Chondrocyte (in vitro differentiated cells): ENCODE measurements around the gene NECTIN3. TPM values are rescaled to one million over a fixed set of nuclear protein-coding genes. Genes with fewer than 3 reads are reported as not detected.

Experiments
- DNase-seq: peaks from one replicate; pipeline ENCODE4 v3.0.0; 2021; ENCODE audit warnings: mixed read lengths, low spot score
- H3K27ac Mint-ChIP-seq: one replicate; pipeline ENCODE4 v1.8.0; 2021; ENCODE audit warnings: mild to moderate bottlenecking, moderate library complexity, mixed read lengths; ENCODE audit not compliant: unreplicated experiment
- H3K27me3 Mint-ChIP-seq: 2 replicates; pipeline ENCODE4 v1.8.0; 2021; ENCODE audit warnings: low read depth, mixed read lengths
- H3K36me3 Mint-ChIP-seq: 2 replicates; pipeline ENCODE4 v1.8.0; 2021; ENCODE audit warnings: low read depth, mixed read lengths
- H3K4me1 Mint-ChIP-seq: 2 replicates; pipeline ENCODE4 v1.8.0; 2021; ENCODE audit warnings: low read depth, mild to moderate bottlenecking, mixed read lengths
- H3K4me3 Mint-ChIP-seq: one replicate; pipeline ENCODE4 v1.8.0; 2021; ENCODE audit warnings: mild to moderate bottlenecking, moderate library complexity, mixed read lengths; ENCODE audit not compliant: unreplicated experiment
- H3K9me3 Mint-ChIP-seq: 2 replicates; pipeline ENCODE4 v1.8.0; 2021; ENCODE audit warnings: low read depth, mixed read lengths
- total RNA-seq: library from RNA; stranded (reverse); gene quantifications from 3 replicates; pipeline ENCODE4 v1.2.1, GENCODE V29; 2021
- TF ChIP-seq, protein P1 (sequence below): fragments of 200-600 bp; sonication (generic); IDR thresholded peaks from 2 replicates; pipeline ENCODE4 v1.5.0; 2021; ENCODE audit warnings: antibody characterized with exemption, mild to moderate bottlenecking, moderate library complexity

NECTIN3 gene
- total RNA-seq, 1 donor from 2014 or later, result 32.0 TPM

DNA sequence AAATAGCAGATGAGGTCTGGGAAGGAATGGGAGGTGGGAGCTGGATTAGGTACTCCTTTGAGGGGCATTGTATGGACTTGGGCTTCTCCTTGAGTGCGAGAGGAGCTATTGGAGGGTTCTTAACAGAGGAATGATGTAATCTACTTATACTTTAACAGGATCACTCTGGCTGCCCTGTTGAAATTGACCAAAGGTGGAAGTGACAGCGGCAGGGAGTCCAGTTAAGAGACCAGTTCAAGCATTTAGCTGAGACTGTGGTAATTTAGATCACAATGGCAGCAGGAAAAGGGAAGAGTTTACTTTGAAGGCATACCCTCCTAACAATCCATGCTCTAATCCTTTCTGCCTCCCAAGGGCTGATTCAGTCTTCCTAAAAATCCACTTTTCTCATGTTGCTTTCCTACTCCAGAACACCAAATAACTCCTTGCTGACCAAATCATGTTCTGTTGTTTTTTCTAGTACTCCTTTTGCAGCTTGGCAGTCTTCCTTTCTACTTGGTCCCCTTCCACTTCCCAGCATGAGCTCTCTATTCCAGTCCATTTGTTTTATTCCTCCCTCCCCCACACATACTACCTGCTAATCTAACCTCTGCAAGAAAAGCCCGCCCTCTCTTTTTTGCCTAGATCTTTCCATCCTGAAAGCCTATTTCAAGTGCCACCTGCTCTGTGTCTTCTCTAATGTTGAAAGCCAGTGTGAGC is 139.4 kb downstream of the NECTIN3 start:
- no peaks in the 10 kb centered on the region for H3K36me3 Mint-ChIP-seq
- TF ChIP-seq, protein P1, sequence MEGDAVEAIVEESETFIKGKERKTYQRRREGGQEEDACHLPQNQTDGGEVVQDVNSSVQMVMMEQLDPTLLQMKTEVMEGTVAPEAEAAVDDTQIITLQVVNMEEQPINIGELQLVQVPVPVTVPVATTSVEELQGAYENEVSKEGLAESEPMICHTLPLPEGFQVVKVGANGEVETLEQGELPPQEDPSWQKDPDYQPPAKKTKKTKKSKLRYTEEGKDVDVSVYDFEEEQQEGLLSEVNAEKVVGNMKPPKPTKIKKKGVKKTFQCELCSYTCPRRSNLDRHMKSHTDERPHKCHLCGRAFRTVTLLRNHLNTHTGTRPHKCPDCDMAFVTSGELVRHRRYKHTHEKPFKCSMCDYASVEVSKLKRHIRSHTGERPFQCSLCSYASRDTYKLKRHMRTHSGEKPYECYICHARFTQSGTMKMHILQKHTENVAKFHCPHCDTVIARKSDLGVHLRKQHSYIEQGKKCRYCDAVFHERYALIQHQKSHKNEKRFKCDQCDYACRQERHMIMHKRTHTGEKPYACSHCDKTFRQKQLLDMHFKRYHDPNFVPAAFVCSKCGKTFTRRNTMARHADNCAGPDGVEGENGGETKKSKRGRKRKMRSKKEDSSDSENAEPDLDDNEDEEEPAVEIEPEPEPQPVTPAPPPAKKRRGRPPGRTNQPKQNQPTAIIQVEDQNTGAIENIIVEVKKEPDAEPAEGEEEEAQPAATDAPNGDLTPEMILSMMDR, result no peak

DNA sequence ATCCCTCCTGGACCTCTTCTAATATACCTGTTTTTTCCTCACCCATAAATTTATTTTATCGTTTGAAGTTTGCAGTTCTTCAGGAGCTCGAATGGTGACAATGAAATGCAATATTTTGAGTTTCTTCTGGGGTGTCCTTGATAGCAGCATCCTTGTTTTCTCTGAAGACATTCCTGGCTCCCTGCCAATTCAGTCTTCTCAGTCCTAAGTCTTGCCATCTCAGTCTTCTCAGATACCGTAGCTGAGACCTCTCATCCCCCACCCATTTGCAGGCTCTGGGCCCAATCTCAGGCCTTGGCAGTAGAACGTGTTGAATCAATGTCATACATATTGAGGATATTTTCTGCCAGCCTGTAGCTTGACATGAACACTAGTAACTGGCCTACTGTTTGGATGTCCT is 140.9 kb downstream of the NECTIN3 start:
- Mint-ChIP-seq H3K4me3 (no peak overlapping the region), H3K27me3 (no peaks in the 10 kb centered on the region), H3K4me1 (no peaks in the 10 kb centered on the region), H3K9me3 (no peaks in the 10 kb centered on the region), H3K27ac (no peak overlapping the region), H3K36me3 (no peaks in the 10 kb centered on the region)
- TF ChIP-seq, protein P1, result no peak
- no peak for DNase-seq

More for the DNA sequence above, 139.4 kb downstream of the NECTIN3 start:
- Mint-ChIP-seq H3K9me3 (no peaks in the 10 kb centered on the region), H3K4me1 (no peaks in the 10 kb centered on the region), H3K27me3 (no peaks in the 10 kb centered on the region), H3K4me3 (no peak overlapping the region), H3K27ac (no peak overlapping the region)
- no peak for DNase-seq

DNA sequence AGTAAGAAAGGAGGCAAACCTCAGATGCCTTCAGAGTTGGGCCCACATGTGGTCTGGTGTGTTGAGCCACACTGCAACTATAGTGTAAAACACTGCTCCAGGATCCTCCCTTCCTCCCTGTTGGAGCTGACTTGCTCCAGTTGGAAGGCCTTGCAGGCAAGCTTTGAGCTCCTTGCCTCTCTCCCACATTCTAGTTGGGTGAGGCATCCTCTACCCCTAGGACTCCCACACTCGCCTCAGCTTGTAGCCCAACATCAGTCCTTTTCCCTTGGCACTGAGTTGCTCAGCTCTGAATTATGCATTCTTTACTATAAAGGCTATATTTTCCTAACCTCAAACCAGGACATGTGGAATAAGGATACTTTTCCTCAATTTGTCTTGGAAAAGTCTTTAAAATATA is 143.9 kb downstream of the NECTIN3 start:
- TF ChIP-seq, protein P1, result no peak
- H3K9me3 Mint-ChIP-seq, result no peaks in the 10 kb centered on the region
- no peak overlapping the region for H3K27ac Mint-ChIP-seq
- no peak for DNase-seq
- H3K36me3 Mint-ChIP-seq, result no peaks in the 10 kb centered on the region
- no peaks in the 10 kb centered on the region for H3K27me3 Mint-ChIP-seq
- H3K4me3 Mint-ChIP-seq, result no peak overlapping the region
- H3K4me1 Mint-ChIP-seq, result no peaks in the 10 kb centered on the region

DNA sequence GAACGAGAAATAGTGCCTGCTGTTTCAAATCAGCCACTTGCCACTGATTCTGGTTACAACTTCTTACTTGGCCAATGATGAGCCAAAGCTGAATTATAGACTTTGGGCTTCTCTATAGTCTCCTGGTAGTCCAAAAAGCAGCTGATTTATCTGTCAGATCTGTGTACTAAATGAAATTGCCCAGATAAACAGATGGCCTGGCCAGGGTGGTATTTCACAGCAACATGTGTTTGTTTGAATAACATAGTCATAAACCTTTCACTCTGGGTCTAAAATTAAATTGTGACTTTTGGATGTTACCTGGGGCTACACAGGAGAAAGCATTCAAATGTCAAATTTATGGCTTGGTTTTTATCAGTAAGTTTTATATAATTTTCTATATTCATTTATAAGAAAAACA is 147.0 kb downstream of the NECTIN3 start:
- DNase-seq, result no peak
- Mint-ChIP-seq H3K9me3 (no peaks in the 10 kb centered on the region), H3K4me3 (no peak overlapping the region), H3K27ac (no peak overlapping the region), H3K36me3 (no peaks in the 10 kb centered on the region), H3K4me1 (no peaks in the 10 kb centered on the region), H3K27me3 (no peaks in the 10 kb centered on the region)
- TF ChIP-seq, protein P1, result no peak

DNA sequence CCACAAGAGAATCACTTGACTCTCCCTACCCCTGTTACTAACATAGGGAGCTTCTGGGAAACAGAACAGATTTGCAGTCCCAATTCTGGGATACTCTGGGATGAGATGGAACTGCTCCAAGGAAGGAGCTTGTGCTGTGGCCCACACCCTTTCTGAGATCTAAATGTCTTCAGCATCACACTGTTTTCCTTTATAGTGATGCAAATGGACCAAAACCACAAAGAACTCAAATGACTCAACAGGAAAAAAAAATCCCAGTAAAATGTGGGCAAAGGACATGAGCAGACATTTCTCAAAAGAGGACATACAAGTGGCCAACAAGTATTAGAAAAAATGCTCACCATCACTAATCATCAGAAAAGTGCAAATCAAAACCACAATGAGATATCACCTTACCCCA is 155.6 kb downstream of the NECTIN3 start:
- Mint-ChIP-seq H3K36me3 (no peaks in the 10 kb centered on the region), H3K27ac (peak overlapping the region; percentile 14), H3K4me3 (no peak overlapping the region), H3K4me1 (peaks cover 8% of the 10 kb centered on the region), H3K9me3 (peaks cover 9% of the 10 kb centered on the region), H3K27me3 (no peaks in the 10 kb centered on the region)
- TF ChIP-seq, protein P1, result no peak
- no peak for DNase-seq
